Sigmoid colon (tissue), 4 donors: Measurements from ENCODE around the gene CHRNB1.

Experiments
- CTCF ChIP-seq, 4 experiments: fragments of 450-650 bp in 3 of 4; fragments of 200-600 bp in 1 of 4; IDR thresholded peaks; one replicate each; pipeline ENCODE4 v1.5.1; 2016 to 2019; ENCODE audit warnings: antibody characterized with exemption in 4 of 4, mild to moderate bottlenecking in 3 of 4, moderate library complexity in 2 of 4
- EP300 ChIP-seq, 4 donors: sonication (generic); formaldehyde crosslinking; IDR thresholded peaks; one replicate each; pipeline ENCODE4 v1.6.1; 2017; ENCODE audit warnings: antibody characterized with exemption in 4 of 4

- no peak for TF ChIP-seq EP300 (IDR thresholded peaks at IDR 0.05)
- no peak for TF ChIP-seq CTCF (IDR thresholded peaks at IDR 0.05)
Measured at GRCh38 chr17:7444682-7445618, at the start of gene CHRNB1.
